Stomach (tissue), 9 donors: ENCODE measurements around the gene OR2AT4. TPM values are rescaled to one million over a fixed set of nuclear protein-coding genes. Genes with fewer than 3 reads are reported as not detected.

Experiments
- DNase-seq, 2 donors: peaks; one replicate each; pipeline versions ENCODE4 v3.0.0 to v3.0.0-alpha.2; 2013 to 2019
- H3K27ac ChIP-seq, 5 donors: fragments of 200-600 bp in 4 of 5; sonication (generic) in 4 of 5; one replicate each; pipeline ENCODE4 v1.5.1; 2013 to 2019; ENCODE audit warnings: mild to moderate bottlenecking in 1 of 5, moderate library complexity in 1 of 5
- H3K27me3 ChIP-seq, 3 donors: fragments of 200-600 bp; sonication (generic); one replicate each; pipeline ENCODE4 v1.5.1; 2017 to 2019; ENCODE audit warnings: mixed run types in 1 of 3
- H3K36me3 ChIP-seq, 4 donors: fragments of 200-600 bp; sonication (generic); 1 replicate in 3 of 4; 2 replicates in 1 of 4; pipeline ENCODE4 v1.5.1; 2016 to 2019
- H3K4me1 ChIP-seq, 4 donors: fragments of 200-600 bp; sonication (generic); one replicate each; pipeline ENCODE4 v1.5.1; 2016 to 2019
- H3K4me3 ChIP-seq, 4 donors: fragments of 200-600 bp; sonication (generic) in 3 of 4; one replicate each; pipeline ENCODE4 v1.5.1; 2016 to 2019; ENCODE audit warnings: mild to moderate bottlenecking in 1 of 4
- H3K9me3 ChIP-seq, 4 donors: fragments of 200-600 bp; sonication (generic); one replicate each; pipeline ENCODE4 v1.5.1; 2016 to 2019
- EP300 ChIP-seq: sonication (generic); formaldehyde crosslinking; IDR thresholded peaks from one replicate; pipeline ENCODE4 v1.6.1; 2017; ENCODE audit warnings: antibody characterized with exemption
- POLR2A ChIP-seq, 4 donors: fragments of 450-650 bp; IDR thresholded peaks; one replicate each; pipeline ENCODE4 v1.6.1; 2016; ENCODE audit warnings: antibody characterized with exemption in 4 of 4, control low read depth in 2 of 4, mild to moderate bottlenecking in 1 of 4, moderate library complexity in 1 of 4
- POLR2AphosphoS5 ChIP-seq, 3 donors: sonication (generic); formaldehyde crosslinking; IDR thresholded peaks; one replicate each; pipeline ENCODE4 v1.6.1; 2016; ENCODE audit warnings: antibody characterized with exemption in 3 of 3
- WGBS, 5 donors: extraction: QIAGEN DNeasy Blood & Tissue Kit in 3 of 5; methylation state at CpG; one replicate each; pipeline versions ENCODE4 v1.1.5 to v1.1.7; 2013 to 2018; 5-methylcytosine and 5-hydroxymethylcytosine counted together
- intact Hi-C: fragments of 100-400 bp; cut with DNase I; formaldehyde crosslinking; loops from one replicate; pipeline ENCODE4 v1.15.1; 2023; ENCODE audit warnings: low total_unique reads
- polyA plus RNA-seq, 3 donors: library from polyadenylated mRNA; stranded (reverse); fragments of 200-250 nt; gene quantifications; one replicate each; pipeline ENCODE4 v1.2.3, GENCODE V29; 2013
- total RNA-seq, 5 donors: library from RNA; depleted of rRNA; stranded (reverse); fragments of >200 nt; gene quantifications; one replicate each; pipeline versions ENCODE4 v1.1.0 to v1.2.3, GENCODE V29; 2014 to 2016
- TF ChIP-seq, protein P1 (sequence below), 7 experiments: fragments of 450-650 bp in 4 of 7; fragments of 200-600 bp in 3 of 7; sonication (generic) in 3 of 7; IDR thresholded peaks; one replicate each; pipeline ENCODE4 v1.5.1; 2016 to 2019; ENCODE audit warnings: antibody characterized with exemption in 7 of 7, control low read depth in 2 of 7, mild to moderate bottlenecking in 1 of 7
- donor health status: healthy with polysubstance abuse.
- donor health status: Bipolar disorder and iron deficiency.
- donor health status: healthy.

The OR2AT4 gene
- total and polyA plus RNA-seq, 8 donors = not detected

DNA sequence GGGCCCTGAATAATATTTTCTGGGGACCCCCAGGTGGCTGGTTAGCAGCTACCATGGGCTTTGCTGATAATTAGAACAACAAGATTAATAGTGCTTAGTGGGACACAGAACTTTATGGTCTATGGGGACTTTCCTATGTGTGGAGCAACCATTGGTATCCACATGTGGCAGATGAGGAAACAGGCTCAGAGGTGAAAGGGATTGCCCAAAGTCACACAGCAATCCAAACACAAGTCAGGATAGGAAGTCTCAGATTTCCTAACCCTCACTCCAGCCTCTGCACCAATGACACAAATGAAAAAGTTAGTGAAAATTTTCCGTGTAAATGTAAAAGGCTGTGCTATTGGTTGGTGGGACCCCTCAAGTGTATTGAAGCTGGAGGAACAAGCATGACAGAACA is 39.0 kb upstream of the OR2AT4 start:
- peaks cover 0 to 4% (median 0%) of the 10 kb centered on the region in 3 donors for H3K27me3 ChIP-seq
- TF ChIP-seq EP300 = no peak
- TF ChIP-seq, protein P1, sequence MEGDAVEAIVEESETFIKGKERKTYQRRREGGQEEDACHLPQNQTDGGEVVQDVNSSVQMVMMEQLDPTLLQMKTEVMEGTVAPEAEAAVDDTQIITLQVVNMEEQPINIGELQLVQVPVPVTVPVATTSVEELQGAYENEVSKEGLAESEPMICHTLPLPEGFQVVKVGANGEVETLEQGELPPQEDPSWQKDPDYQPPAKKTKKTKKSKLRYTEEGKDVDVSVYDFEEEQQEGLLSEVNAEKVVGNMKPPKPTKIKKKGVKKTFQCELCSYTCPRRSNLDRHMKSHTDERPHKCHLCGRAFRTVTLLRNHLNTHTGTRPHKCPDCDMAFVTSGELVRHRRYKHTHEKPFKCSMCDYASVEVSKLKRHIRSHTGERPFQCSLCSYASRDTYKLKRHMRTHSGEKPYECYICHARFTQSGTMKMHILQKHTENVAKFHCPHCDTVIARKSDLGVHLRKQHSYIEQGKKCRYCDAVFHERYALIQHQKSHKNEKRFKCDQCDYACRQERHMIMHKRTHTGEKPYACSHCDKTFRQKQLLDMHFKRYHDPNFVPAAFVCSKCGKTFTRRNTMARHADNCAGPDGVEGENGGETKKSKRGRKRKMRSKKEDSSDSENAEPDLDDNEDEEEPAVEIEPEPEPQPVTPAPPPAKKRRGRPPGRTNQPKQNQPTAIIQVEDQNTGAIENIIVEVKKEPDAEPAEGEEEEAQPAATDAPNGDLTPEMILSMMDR (IDR thresholded peaks at IDR 0.05) = no peak
- TF ChIP-seq POLR2A (IDR thresholded peaks at IDR 0.05) = no peak
- no peak for TF ChIP-seq POLR2AphosphoS5 (IDR thresholded peaks at IDR 0.05)
- H3K27ac ChIP-seq = no peak overlapping the region
- intact Hi-C loops = no loop called here
- H3K4me3 ChIP-seq = no peak overlapping the region
- H3K36me3 ChIP-seq = no peaks in the 10 kb centered on the region
- no peak for DNase-seq
- peaks cover 0 to 2% (median 0%) of the 10 kb centered on the region in 4 donors for H3K4me1 ChIP-seq
- H3K9me3 ChIP-seq = no peaks in the 10 kb centered on the region
- 73 to 92% (median 84%) methylated on average over 1 of the region's 1 CpG for WGBS, 5 donors

GRCh38 chr11:75135021-75135650 is 38.5 kb upstream of the OR2AT4 start:
- no peaks in the 10 kb centered on the region for H3K9me3 ChIP-seq
- no peaks in the 10 kb centered on the region for H3K36me3 ChIP-seq
- no peak for DNase-seq
- 51 to 94% (median 79%) methylated on average over 3 to 5 of the region's 5 CpGs for WGBS, 5 donors
- H3K27me3 ChIP-seq = peaks cover 0 to 4% (median 0%) of the 10 kb centered on the region in 3 donors
- intact Hi-C loops = no loop called here
- H3K4me1 ChIP-seq = no peaks in the 10 kb centered on the region
- TF ChIP-seq, protein P1 (IDR thresholded peaks at IDR 0.05) = no peak
- no peak for TF ChIP-seq POLR2A (IDR thresholded peaks at IDR 0.05)
- no peak for TF ChIP-seq EP300
- TF ChIP-seq POLR2AphosphoS5 (IDR thresholded peaks at IDR 0.05) = no peak
- H3K27ac ChIP-seq = no peak overlapping the region
- H3K4me3 ChIP-seq = no peak overlapping the region

DNA sequence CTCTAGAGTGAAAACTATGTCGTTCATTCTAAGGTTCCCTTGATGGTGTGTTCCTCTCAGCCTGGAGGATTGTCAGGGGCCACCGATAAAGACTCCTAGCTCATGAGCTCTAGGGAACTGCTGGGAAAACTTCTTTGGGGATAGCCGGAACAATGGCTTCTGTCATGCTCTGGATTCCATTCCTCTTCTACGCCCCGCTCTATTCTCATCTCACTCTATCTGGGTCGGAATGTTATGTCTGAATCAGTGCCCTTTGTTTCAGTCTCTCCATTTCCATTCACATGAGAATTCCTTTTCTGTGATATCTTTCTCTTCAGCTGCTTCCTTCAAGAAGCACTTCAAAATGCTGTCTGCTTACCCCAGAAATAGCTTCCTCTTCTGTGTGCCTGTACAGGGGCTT is 37.3 kb upstream of the OR2AT4 start:
- Histone ChIP-seq H3K4me3 (no peak overlapping the region), H3K36me3 (no peaks in the 10 kb centered on the region), H3K27ac (no peak overlapping the region), H3K27me3 (peaks cover 0 to 15% (median 0%) of the 10 kb centered on the region in 3 donors), H3K9me3 (no peaks in the 10 kb centered on the region), H3K4me1 (no peaks in the 10 kb centered on the region)
- WGBS, 5 donors = 52 to 70% (median 55%) methylated on average over 6 of the region's 6 CpGs
- no peak for DNase-seq
- intact Hi-C loops = no loop called here
- TF ChIP-seq POLR2A (IDR thresholded peaks at IDR 0.05) (no peak), EP300 (no peak), POLR2AphosphoS5 (IDR thresholded peaks at IDR 0.05) (no peak)
- TF ChIP-seq, protein P1 (IDR thresholded peaks at IDR 0.05) = no peak

DNA sequence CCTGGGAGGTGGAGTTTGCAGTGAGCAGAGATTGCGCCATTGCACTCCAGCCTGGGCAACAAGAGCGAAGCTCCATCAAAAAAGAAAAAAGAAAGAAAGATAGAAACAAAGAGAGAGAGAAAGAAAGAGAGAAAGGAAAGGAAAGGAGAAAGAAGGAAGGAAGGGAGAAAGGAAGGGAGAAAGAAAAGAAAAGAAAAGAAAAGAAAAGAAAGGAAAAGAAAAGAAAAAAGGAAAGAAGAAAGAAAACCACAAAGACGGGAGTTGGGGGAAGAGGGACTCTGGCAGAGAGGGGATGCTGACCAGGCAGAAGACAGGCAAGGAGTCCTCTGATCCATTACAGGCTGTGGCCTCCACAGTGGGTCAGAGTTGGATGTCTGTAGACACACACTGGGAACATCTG is 35.4 kb upstream of the OR2AT4 start:
- intact Hi-C loops = no loop called here
- no peak overlapping the region for H3K27ac ChIP-seq
- no peak overlapping the region for H3K4me3 ChIP-seq
- peaks cover 0 to 3% (median 0%) of the 10 kb centered on the region in 4 donors for H3K9me3 ChIP-seq
- 81 to 92% (median 84%) methylated on average over 3 of the region's 3 CpGs for WGBS, 5 donors
- no peaks in the 10 kb centered on the region for H3K4me1 ChIP-seq
- no peaks in the 10 kb centered on the region for H3K36me3 ChIP-seq
- peaks cover 0 to 16% (median 0%) of the 10 kb centered on the region in 3 donors for H3K27me3 ChIP-seq
- TF ChIP-seq POLR2A (IDR thresholded peaks at IDR 0.05) (no peak), POLR2AphosphoS5 (IDR thresholded peaks at IDR 0.05) (no peak), EP300 (no peak)
- TF ChIP-seq, protein P1 (IDR thresholded peaks at IDR 0.05) = no peak
- DNase-seq = no peak
